Uterus (tissue), 2 donors: Measurements from ENCODE around the gene CMTM5.

Experiments
- CTCF ChIP-seq, 4 experiments: fragments of 200-600 bp in 2 of 4; fragments of 450-650 bp in 2 of 4; sonication (generic) in 2 of 4; IDR thresholded peaks; one replicate each; pipeline ENCODE4 v1.5.1; 2016 to 2019; ENCODE audit warnings: antibody characterized with exemption in 4 of 4, mild to moderate bottlenecking in 2 of 4, moderate library complexity in 1 of 4
- POLR2A ChIP-seq, 2 donors: fragments of 450-650 bp; IDR thresholded peaks; one replicate each; pipeline ENCODE4 v1.6.1; 2016; ENCODE audit warnings: antibody characterized with exemption in 2 of 2, mild to moderate bottlenecking in 1 of 2, moderate library complexity in 1 of 2

DNA sequence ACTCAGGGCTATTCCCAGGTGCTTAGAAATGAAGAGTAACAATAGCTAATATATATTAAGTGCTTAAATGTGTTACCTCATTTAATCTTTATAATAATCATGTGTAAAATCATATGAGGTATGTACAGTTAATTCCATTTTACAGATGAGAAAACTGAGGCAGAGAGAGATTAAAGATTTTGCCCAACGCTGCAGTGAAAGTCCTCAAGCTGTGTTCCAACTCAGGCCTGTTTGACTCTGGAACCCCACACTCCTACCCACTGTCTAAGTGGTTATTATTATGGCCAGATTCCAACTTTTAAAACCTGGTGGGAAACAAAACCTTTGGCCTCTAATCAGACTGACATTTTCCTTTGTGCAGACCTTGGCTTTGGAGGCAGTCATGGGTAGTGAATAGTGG lies 10.2 kb downstream of the CMTM5 start:
- TF ChIP-seq CTCF (IDR thresholded peaks at IDR 0.05) (no peak), POLR2A (IDR thresholded peaks at IDR 0.05) (no peak)
